Heart left ventricle (tissue), 13 donors: ENCODE data around the gene PTPN1.

ENCODE experiments used
- CTCF ChIP-seq, 12 donors: fragments of 200-600 bp; sonication (generic) in 4 of 12; IDR thresholded peaks; one replicate each; pipeline versions ENCODE4 v1.5.0 to v1.8.0; 2018 to 2022; ENCODE audit warnings: antibody characterized with exemption in 12 of 12, mild to moderate bottlenecking in 5 of 12
- POLR2A ChIP-seq, 2 donors: fragments of 450-650 bp; IDR thresholded peaks; one replicate each; pipeline ENCODE4 v1.6.1; 2017; ENCODE audit warnings: antibody characterized with exemption in 2 of 2, mild to moderate bottlenecking in 2 of 2, moderate library complexity in 2 of 2
- donor health status: ischemic (EF 13 %, LVEDD 7.1; RV severe dilation, severe dysfunction).
- donor health status: DM: no; HTN: yes; CAD: no.
- donor health status: DM: no; HTN: no; CAD: no.
- donor health status: ischemic (EF 25% LVEDD 6.9; RV normal size, moderate dysfunction).
- donor health status: ischemic (EF 25% LVEDD 5.7; RV mildly dilated, moderate dysfunction).
- donor health status: ischemic (EF 35%, LVEDD 5.7; RV mildly dilated, moderate dysfunction).
- donor health status: nonischemic (EF 11% LVEDD 7.7; RV severe dilation, severe dysfunction).
- donor health status: DM: yes; HTN: yes; CAD: no.
- donor health status: PGD.
- donor health status: ischemic (EF 29% LVEDD 5.4; RV normal size, mild dysfunction).
- donor health status: nonischemic (EF 23%, LVEDD 6.1; RV moderate dilation, normal function).

- no peak for TF ChIP-seq CTCF (IDR thresholded peaks at IDR 0.05)
- no peak for TF ChIP-seq POLR2A (IDR thresholded peaks at IDR 0.05)
These were observed 11.3 kb downstream of the PTPN1 start for GRCh38 chr20:50521221-50522052.
